Stimulated activated CD4-positive, alpha-beta T cell treated with anti-CD3 and anti-CD28 coated beads, Interleukin-2, amount 100 ng/mL, for 4 hours (primary cell): ENCODE data around the gene RBBP4.
A peak's percentile ranks its signal among the peaks of the same experiment; 100 is the strongest.
"Not testable (repeated sequence)": the region's sequence is repeated elsewhere in the genome, so short reads cannot be mapped to it uniquely, and the experiment has no call there.

Experiments
- DNase-seq: peaks from one replicate; pipeline ENCODE4 v3.0.0-alpha.2; 2020; ENCODE audit warnings: low read depth

The RBBP4 gene

DNA sequence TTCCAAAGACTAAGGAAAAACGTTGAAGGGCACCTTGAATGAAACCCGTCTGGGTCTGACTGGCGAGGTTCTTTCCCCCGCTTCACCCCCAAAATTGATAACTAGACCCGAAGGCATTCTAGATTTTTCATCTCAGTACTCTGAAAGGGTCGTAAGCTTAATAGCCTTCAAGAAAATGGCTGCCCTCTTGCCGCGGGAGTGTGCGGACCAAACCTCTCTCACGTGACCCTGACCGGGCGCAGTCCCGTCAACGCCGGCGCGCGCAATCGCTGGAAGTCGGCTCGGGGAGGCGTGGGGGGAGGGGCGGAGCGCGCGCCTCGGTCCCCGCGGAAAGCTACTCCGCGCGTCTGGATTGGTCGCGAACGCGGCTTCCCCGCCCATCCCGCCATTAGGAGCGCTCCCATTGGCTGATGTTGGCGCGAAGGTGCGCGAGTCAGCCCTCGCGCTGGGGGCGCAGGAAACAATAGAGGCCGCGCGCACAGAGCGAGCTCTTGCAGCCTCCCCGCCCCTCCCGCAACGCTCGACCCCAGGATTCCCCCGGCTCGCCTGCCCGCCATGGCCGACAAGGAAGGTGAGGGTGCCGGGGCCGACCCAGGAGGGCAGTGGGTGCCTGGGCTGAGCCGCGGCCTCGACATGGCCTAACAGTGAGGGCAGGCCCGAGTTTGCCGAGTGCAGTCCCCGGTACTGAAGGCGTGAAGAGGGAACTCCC, at the start of gene RBBP4:
TSS of gene RBBP4 (plus strand) at position 457 of the 709 bp plus-strand sequence. CDS start at position 556, 99 bp downstream.
- peak; percentile 97 for DNase-seq

DNA sequence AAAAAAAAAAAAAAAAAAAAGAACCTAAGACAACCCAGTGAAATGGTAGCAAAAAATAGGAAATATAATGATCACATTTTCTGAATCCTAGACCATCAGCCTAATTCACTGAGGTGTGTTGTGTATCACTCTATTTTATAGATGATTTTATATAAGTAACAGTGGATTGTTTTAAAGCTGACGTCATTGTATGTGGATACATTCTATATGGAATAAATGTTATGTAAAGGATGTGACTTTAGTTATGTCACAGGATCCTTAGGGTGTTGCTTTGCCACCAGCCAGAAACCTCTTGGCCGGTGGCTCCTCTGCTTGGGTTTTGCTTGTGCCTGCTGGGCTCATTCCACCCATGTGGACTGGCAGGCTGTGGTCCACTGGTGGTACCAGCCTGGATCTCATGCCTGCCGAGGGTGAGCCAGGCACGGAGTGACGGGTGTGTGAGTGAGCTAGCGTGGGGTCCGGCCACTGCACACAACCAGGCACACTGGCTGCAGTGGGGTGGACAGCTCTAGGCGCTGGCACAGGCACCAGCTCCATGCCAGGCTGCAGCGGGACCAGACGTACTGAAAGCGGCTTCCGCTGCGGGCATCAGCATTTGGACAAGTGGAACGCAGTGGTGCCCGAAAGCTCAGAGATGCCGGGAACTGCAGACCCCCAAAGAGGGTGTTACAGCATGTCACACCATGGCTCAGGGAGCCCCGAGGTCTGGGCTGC, 45.1 kb upstream of the RBBP4 start:
- DNase-seq, result no peak

DNA sequence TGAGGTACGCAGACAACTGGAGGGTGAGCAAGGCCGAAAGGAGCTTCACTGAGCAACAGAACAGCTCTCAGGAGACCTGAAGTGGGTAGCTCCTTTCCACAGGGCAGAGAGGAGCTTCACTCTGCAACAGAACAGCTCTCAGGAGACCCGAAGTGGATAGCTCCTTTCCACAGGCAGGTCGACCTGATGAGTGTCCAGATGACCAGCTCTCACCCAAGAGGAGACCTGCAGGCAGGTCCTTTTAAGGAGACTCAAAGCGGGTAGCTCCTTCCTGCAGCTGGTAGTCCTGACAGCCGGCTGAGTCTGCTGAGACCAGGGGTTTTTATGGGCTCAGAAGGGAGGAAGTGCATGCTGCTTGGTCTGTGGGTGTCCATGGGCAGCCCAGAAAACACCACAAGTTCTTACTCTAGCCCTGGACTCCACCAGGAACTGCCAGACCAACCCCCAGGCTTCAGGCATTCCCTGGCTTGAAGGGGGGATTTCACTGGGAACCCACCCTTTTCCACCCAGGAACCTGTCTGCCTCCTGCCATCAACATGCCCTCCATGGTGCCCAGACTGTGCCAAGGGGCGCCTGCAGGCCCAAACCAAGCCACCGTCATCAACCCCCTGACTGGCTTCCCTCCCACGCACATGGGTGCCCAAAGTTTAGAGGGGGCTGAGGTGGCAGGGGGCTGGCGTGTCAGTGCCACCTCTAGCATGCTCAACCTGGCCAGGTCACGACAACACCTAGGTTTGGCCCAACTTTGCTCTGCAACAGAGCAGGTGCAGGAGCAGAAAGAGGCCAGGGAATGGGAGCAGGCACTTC, 44.2 kb upstream of the RBBP4 start:
- no peak for DNase-seq

DNA sequence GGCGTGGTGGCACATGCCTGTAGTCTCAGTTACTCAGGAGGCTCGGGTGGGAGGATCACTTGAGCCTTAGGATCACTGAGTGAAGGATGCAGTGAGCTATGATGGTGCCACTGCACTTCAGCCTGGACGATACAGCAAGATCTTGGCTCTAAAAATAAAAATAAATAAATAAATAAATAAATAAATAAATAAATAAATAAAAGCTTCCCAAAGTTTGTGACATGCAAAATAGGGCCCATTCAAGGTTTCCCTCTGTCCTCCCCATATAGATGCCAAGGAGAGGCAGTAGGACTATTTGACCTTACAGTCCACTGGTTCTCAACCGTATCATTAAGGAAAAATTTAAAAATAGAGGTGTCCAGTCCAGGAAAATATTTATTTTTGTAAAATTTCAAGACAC, 41.8 kb upstream of the RBBP4 start:
- no peak for DNase-seq

DNA sequence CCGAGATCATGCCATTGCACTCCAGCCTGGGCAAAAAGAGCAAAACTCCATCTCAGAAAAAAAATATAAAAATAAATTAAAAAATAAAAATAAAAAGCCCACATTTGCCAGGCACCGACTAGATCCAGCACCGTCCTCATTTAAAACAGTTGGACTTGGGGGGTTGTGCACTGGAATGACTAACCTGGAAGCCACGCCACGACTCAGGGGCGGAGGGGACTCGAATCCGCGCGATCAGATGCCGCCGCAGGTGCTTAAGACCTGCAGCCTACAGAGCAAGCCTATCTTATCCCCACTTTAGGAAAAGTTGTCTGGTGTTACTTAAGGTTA, 39.2 kb upstream of the RBBP4 start:
- DNase-seq, result no peak

- DNase-seq, result peak; percentile 13
Observed at GRCh38 chr1:32612189-32612881, 38.7 kb upstream of the RBBP4 start.

DNA sequence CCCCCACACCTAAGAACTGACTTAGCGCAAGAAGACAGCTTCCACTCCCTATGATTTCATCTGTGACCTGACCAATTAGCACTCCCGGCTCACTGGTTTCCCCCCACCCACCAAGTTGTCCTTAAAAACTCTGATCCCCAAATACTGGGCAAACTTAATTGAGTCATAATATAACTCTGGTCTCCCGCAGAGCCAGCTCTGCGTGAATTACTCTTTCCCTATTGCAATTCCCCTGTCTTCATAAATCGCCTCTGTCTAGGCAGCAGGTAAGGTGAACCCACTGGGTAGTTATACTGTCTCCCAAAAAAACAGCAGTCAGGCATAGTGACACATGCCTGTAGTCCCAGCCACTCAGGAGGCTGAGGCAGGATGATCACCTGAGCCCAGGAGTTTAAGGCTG, 37.5 kb upstream of the RBBP4 start:
- DNase-seq, result no peak

DNA sequence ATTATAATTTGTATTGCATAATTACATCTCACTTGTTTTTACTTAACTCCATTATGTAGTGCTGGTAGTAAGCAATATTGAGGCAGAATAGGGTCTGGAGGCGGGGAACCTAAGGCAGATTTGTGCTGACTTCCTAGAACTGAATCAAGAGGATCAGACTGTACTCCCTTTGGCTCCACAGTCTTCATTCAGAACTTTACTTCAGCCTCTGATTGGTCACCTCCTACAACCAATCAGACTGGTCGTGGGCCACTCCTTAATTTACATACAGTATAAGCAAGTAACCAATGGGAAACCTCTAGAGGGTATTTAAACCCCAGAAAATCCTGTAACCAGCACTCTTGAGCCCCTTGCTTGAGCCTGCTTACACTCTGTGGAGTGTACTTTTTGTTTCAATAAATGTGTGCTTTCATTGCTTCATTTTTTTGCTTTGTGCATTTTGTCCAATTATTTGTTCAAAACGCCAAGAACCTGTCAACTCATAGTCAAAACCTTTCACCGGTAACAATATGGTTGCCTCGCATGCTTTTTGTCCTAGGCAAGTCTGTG, 32.3 kb upstream of the RBBP4 start:
- DNase-seq, result no peak

- no peak for DNase-seq
Observed at GRCh38 chr1:32619701-32620485, 31.1 kb upstream of the RBBP4 start.

DNA sequence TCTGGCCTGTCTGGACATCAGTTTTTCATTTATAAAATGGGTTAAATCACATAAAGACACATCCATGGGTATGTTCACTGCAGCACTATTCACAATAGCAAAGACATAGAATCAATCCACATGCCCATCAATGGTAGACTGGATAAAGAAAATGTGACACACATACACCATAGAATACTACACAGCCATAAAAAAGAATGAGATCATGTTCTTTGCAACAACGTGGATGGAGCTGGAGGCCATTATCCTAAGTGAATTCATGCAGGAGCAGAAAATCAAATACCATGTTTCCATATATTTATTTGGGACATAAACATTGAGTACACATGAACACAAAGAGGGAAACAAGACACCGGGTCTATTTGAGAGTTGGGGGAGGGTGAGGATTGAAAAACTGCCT, 28.8 kb upstream of the RBBP4 start:
- no peak for DNase-seq

DNA sequence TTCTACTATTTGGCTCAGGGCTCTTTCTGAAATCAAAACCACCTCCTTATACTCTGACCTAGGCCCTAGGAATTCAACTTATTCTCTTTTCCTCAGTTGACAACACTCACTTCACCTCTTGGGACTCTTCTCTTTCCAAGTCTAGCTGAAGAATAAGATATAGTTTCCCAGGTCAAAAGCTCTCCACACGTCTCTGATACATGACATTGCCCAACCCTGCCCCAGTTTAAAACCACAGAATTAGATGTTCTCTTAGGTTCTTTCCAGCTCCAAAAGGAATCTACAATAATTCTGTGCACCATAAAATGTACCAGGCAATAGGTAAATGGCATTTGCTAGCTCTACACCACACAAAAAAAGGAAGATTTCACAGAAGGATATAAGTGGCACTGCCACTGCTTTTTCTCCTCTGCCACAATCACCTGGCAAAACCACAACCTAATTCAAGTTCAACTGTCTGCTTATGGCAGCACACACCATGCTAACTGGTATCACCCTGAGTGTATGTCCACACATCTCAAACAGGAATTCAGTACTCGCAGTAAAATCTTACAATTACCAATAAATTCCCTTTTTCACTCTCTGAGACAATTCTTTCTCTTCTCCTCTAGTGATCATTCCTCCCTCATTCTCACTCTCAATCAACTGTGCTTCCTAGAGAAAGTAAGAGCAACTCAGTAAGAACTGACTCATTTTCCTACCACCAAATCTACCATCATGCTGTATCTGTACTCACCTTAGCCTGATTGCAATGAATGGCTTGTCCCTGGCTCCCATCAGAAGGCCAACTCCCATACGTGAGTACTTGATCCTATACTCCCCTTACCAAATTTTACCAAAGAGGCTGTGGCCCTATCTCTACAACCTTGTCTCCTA, 28.0 kb upstream of the RBBP4 start:
- DNase-seq, result no peak

- peak; percentile 34 for DNase-seq
Observed at GRCh38 chr1:32623775-32624174, 27.2 kb upstream of the RBBP4 start.

DNA sequence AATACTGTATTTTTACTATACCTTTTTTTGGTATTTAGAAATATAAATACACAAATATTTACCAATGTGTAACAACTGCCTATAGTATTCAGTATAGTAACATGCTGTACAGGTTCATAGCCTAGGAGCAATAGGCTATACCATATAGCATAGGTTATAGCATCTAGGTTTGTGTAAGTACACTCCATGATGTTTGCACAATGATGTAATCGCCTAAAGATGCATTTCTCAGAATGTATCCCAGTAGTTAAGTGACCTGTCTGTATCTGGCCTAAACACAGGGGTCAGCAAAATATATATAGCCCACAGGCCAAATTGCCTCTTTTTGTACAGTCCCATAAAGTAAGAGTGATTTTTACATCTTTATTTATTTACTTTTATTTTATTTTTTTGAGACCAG, 24.8 kb upstream of the RBBP4 start:
- DNase-seq, result no peak

DNA sequence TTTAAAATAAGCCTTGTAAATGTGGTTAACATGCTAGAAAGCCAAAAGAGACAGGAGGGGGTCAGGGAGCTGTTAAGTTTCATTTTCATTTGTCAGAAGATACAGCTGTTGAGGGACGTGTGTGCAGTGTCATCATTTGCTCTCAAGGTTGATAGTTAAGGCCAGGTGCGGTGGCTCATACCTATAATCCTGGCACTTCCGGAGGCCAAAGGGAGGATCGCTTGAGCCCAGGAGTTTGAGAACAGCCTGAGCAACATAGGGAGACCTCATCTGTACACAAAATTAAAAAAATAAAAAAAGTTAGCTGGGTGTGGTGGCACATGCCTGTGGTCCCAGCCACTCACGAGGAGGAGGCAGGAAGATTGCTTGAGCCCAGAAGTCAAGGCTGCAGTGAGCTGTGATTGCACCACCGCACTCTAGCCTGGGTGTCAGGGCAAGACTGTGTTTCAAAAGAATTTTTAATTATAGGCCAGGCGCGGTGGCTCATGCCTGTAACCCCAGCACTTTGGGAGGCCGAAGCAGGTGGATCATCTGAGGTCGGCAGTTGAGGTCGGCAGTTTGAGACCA, 23.3 kb upstream of the RBBP4 start:
- DNase-seq, result no peak

GRCh38 chr1:32630173-32630572, 20.8 kb upstream of the RBBP4 start:
- not testable (repeated sequence) for DNase-seq

- no peak for DNase-seq
Observed at GRCh38 chr1:32632829-32633228, 18.2 kb upstream of the RBBP4 start.

DNA sequence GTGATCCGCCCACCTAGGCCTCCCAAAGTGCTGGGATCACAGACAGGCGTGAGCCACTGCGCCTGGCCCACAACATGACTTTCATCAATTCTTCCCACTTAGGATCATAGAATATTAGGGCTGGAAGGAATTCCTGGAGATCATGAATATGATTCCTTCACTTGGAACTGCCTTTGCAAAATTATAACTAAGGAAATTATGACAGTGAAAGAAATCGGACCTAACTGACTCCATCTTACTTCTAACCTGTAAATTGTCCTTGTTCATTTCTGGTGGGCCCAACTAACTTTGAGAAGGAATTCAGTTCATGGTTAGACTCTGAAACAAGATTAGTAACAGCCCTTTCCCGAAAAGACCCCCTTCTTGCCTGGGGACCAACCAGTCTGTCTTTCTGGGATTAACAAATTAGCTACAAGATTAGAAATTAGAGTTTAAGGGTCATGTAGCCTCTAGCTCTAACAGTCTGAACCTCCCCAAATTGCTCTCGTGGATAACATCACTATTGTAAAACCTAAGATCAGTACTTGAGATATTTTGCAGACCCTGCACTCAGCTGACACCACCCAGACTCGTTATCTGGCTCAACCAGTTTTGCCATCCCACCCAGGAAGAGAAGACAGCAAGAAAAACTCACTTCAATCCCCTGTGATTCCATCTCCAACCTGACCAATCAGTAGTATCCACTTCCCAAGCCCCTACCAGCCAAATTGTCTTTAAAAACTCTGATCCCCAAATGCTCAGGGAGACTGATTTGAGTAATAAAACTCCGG, 15.3 kb upstream of the RBBP4 start:
- DNase-seq, result no peak

DNA sequence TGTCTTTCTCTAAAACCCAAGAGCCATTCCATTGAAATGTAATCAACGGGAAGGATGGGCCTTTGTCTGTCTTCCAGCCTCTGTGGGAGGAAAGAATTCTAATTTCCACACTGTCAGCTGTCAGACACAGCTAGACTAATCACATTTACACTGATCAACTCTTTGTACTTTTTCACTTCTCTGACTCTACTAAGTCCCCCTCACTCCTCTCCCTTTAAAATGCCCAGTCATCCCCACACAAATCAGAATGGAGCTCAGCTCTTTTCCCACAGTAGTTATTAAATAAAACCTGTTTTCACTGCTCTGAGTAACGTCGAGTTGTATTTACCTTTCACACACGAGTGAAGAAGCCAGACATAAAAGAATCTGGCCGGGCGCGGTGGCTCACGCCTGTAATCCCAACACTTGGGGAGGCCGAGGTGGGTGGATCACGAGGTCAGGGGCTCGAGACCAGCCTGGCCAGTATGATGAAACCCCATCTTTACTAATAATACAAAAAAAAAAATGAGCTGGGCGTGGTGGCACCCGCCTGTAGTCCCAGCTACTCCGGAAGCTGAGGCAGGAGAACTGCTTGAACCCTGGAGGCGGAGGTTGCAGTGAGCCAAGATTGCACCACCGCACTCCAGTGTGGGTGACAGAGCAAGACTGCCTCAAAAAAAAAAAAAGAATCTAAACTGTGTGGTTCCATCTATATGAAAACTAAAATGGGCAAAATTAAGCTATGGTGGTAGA, 13.9 kb upstream of the RBBP4 start:
- DNase-seq, result no peak
